ENCODE data around the gene CRISP3.
"Not testable (repeated sequence)": the region's sequence is repeated elsewhere in the genome, so short reads cannot be mapped to it uniquely, and the experiment has no call there.

The CRISP3 gene

GRCh38 chr6:49744259-49744658, at the start of gene CRISP3:
CRISP3 (minus strand) TSS chr6:49744388; CDS start chr6:49744367, 21 bp downstream.
- DNase-seq, result no peak

GRCh38 chr6:49790341-49790740, 46.2 kb upstream of the CRISP3 start:
- DNase-seq, result no peak

GRCh38 chr6:49787176-49787575, 43.0 kb upstream of the CRISP3 start, which contains the start of gene PGK2:
PGK2 (minus strand) TSS chr6:49787285; CDS start chr6:49787187, 98 bp downstream.
- no peak for DNase-seq

GRCh38 chr6:49784272-49784671, 40.1 kb upstream of the CRISP3 start:
- DNase-seq, result no peak

- no peak for DNase-seq
Observed at GRCh38 chr6:49782725-49783124, 38.5 kb upstream of the CRISP3 start.

- no peak for DNase-seq
Observed at GRCh38 chr6:49782293-49782692, 38.1 kb upstream of the CRISP3 start.

- DNase-seq, result no peak
Observed at GRCh38 chr6:49776444-49776843, 32.3 kb upstream of the CRISP3 start.

GRCh38 chr6:49775043-49775442, 30.9 kb upstream of the CRISP3 start:
- DNase-seq, result no peak

GRCh38 chr6:49772285-49772684, 28.1 kb upstream of the CRISP3 start:
- DNase-seq, result no peak

- no peak for DNase-seq
Observed at GRCh38 chr6:49766762-49767161, 22.6 kb upstream of the CRISP3 start.

GRCh38 chr6:49764571-49765236, 20.5 kb upstream of the CRISP3 start:
- no peak for DNase-seq

GRCh38 chr6:49743429-49743828, 759 bp downstream of the CRISP3 start:
- no peak for DNase-seq

- no peak for DNase-seq
Observed at GRCh38 chr6:49739423-49739822, 4.8 kb downstream of the CRISP3 start.

GRCh38 chr6:49736017-49736508, 8.1 kb downstream of the CRISP3 start:
- DNase-seq, result no peak

GRCh38 chr6:49733680-49734079, 10.5 kb downstream of the CRISP3 start:
- DNase-seq, result no peak

- no peak for DNase-seq
Observed at GRCh38 chr6:49732781-49733180, 11.4 kb downstream of the CRISP3 start.

GRCh38 chr6:49730251-49730650, 13.9 kb downstream of the CRISP3 start:
- DNase-seq, result no peak

- DNase-seq, result not testable (repeated sequence)
Observed at GRCh38 chr6:49723917-49724316, 20.3 kb downstream of the CRISP3 start.

- DNase-seq, result no peak
Observed at GRCh38 chr6:49721297-49721696, 22.9 kb downstream of the CRISP3 start.

GRCh38 chr6:49720372-49720771, 23.8 kb downstream of the CRISP3 start:
- no peak for DNase-seq

GRCh38 chr6:49713346-49713745, 30.8 kb downstream of the CRISP3 start, which contains the start of gene CRISP2:
CRISP2 (minus strand) TSS chr6:49713543; CDS start chr6:49709196, 4,347 bp downstream.
- DNase-seq, result no peak

GRCh38 chr6:49698478-49698877, 45.7 kb downstream of the CRISP3 start:
- no peak for DNase-seq

GRCh38 chr6:49693512-49693911, 50.7 kb downstream of the CRISP3 start:
- no peak for DNase-seq

- DNase-seq, result no peak
Observed at GRCh38 chr6:49692534-49692933, 51.7 kb downstream of the CRISP3 start.
